ENCODE measurements around the gene TIMD4.
"Not testable (repeated sequence)": the region's sequence is repeated elsewhere in the genome, so short reads cannot be mapped to it uniquely, and the experiment has no call there.

The TIMD4 gene

GRCh38 chr5:156963125-156963524, at the start of gene TIMD4:
Gene TIMD4, minus strand, starts transcription at chr5:156963226. Its CDS starts 28 bp downstream, at chr5:156963198.
- no peak for DNase-seq

GRCh38 chr5:157006262-157006661, 43.2 kb upstream of the TIMD4 start:
- DNase-seq = no peak

GRCh38 chr5:157004893-157005551, 42.0 kb upstream of the TIMD4 start:
- DNase-seq = no peak

GRCh38 chr5:156991714-156992113, 28.7 kb upstream of the TIMD4 start:
- peak; percentile 20 for DNase-seq

GRCh38 chr5:156984064-156984463, 21.0 kb upstream of the TIMD4 start:
- DNase-seq = no peak

- DNase-seq = no peak
Observed at GRCh38 chr5:156981481-156981880, 18.5 kb upstream of the TIMD4 start.

GRCh38 chr5:156974328-156974727, 11.3 kb upstream of the TIMD4 start:
- DNase-seq = no peak

- DNase-seq = no peak
Observed at GRCh38 chr5:156971848-156972525, 9.0 kb upstream of the TIMD4 start.

GRCh38 chr5:156971415-156971814, 8.4 kb upstream of the TIMD4 start:
- DNase-seq = no peak

- DNase-seq = not testable (repeated sequence)
Observed at GRCh38 chr5:156967386-156967785, 4.4 kb upstream of the TIMD4 start.

GRCh38 chr5:156956321-156956720, 6.7 kb downstream of the TIMD4 start:
- DNase-seq = no peak

GRCh38 chr5:156951359-156951758, 11.7 kb downstream of the TIMD4 start:
- DNase-seq = peak; percentile 23

GRCh38 chr5:156950716-156951115, 12.3 kb downstream of the TIMD4 start:
- DNase-seq = no peak

GRCh38 chr5:156949424-156949823, 13.6 kb downstream of the TIMD4 start:
- DNase-seq = no peak

- no peak for DNase-seq
Observed at GRCh38 chr5:156947925-156948324, 15.1 kb downstream of the TIMD4 start.

GRCh38 chr5:156942064-156942463, 21.0 kb downstream of the TIMD4 start:
- no peak for DNase-seq

- DNase-seq = not testable (repeated sequence)
Observed at GRCh38 chr5:156940462-156940861, 22.6 kb downstream of the TIMD4 start.

GRCh38 chr5:156936972-156937371, 26.1 kb downstream of the TIMD4 start:
- DNase-seq = no peak

GRCh38 chr5:156934450-156935211, 28.4 kb downstream of the TIMD4 start:
- DNase-seq = peak; percentile 48

GRCh38 chr5:156929366-156929948, 33.6 kb downstream of the TIMD4 start:
- no peak for DNase-seq

GRCh38 chr5:156927545-156927944, 35.5 kb downstream of the TIMD4 start:
- DNase-seq = no peak

- not testable (repeated sequence) for DNase-seq
Observed at GRCh38 chr5:156925767-156926166, 37.3 kb downstream of the TIMD4 start.

- no peak for DNase-seq
Observed at GRCh38 chr5:156922207-156922792, 40.7 kb downstream of the TIMD4 start.

All from CD4-positive, alpha-beta T cell treated with Interleukin-15 for 1 hour (primary cell).